Gastroesophageal sphincter (tissue), 4 donors: ENCODE results near the gene DNASE1L2. TPM values are rescaled to one million over a fixed set of nuclear protein-coding genes. Genes with fewer than 3 reads are reported as not detected.

Source experiments
- ATAC-seq: fragments of 150-250 bp; one replicate; pipeline ENCODE4 v1.9.1; 2016; ENCODE audit warnings: mild to moderate bottlenecking, moderate library complexity
- H3K27ac ChIP-seq, 4 donors: fragments of 200-600 bp; sonication (generic) in 3 of 4; 1 replicate in 3 of 4; 2 replicates in 1 of 4; pipeline ENCODE4 v1.5.1; 2016 to 2019
- H3K27me3 ChIP-seq: fragments of 200-600 bp; sonication (generic); one replicate; pipeline ENCODE4 v1.5.1; 2019
- H3K36me3 ChIP-seq, 2 donors: fragments of 200-600 bp; sonication (generic); one replicate each; pipeline ENCODE4 v1.5.1; 2019; ENCODE audit warnings: control low read depth in 1 of 2
- H3K4me1 ChIP-seq, 3 donors: fragments of 200-600 bp; sonication (generic); 1 replicate in 2 of 3; 2 replicates in 1 of 3; pipeline ENCODE4 v1.5.1; 2016 to 2019; ENCODE audit warnings: control low read depth in 2 of 3
- H3K4me3 ChIP-seq, 2 donors: fragments of 200-600 bp; sonication (generic); one replicate each; pipeline ENCODE4 v1.5.1; 2019; ENCODE audit warnings: mild to moderate bottlenecking in 1 of 2, moderate library complexity in 1 of 2
- H3K9me3 ChIP-seq, 3 donors: fragments of 200-600 bp; sonication (generic); one replicate each; pipeline ENCODE4 v1.5.1; 2017 to 2019; ENCODE audit warnings: control low read depth in 2 of 3
- CTCF ChIP-seq, 4 experiments: fragments of 200-600 bp in 2 of 4; fragments of 450-650 bp in 2 of 4; sonication (generic) in 1 of 4; IDR thresholded peaks; one replicate each; pipeline ENCODE4 v1.5.1; 2017 to 2019; ENCODE audit warnings: antibody characterized with exemption in 4 of 4, mild to moderate bottlenecking in 2 of 4, moderate library complexity in 2 of 4
- EP300 ChIP-seq: sonication (generic); formaldehyde crosslinking; IDR thresholded peaks from one replicate; pipeline ENCODE4 v1.6.1; 2017; ENCODE audit warnings: antibody characterized with exemption, mild to moderate bottlenecking
- POLR2A ChIP-seq, 2 donors: fragments of 450-650 bp; IDR thresholded peaks; one replicate each; pipeline ENCODE4 v1.6.1; 2017; ENCODE audit warnings: antibody characterized with exemption in 2 of 2, mild to moderate bottlenecking in 2 of 2, moderate library complexity in 1 of 2
- POLR2AphosphoS5 ChIP-seq: sonication (generic); formaldehyde crosslinking; IDR thresholded peaks from one replicate; pipeline ENCODE4 v1.6.1; 2017; ENCODE audit warnings: antibody characterized with exemption
- WGBS, 2 donors: methylation state at CpG; one replicate each; pipeline ENCODE4 v1.1.5; 2018; ENCODE audit warnings: low coverage in 1 of 2; 5-methylcytosine and 5-hydroxymethylcytosine counted together
- total RNA-seq, 4 donors: library from RNA; depleted of rRNA; stranded (reverse); fragments of >200 nt; gene quantifications; one replicate each; pipeline ENCODE4 v1.1.0, GENCODE V29; 2016

DNASE1L2 gene
- total RNA-seq, 4 donors from 2014 or later: 0.27 to 1.7 (median 1.1) TPM; not detected in 1

GRCh38 chr16:2194852-2195321, 41.4 kb upstream of the DNASE1L2 start:
- TF ChIP-seq CTCF (IDR thresholded peaks at IDR 0.05) (peak in 3 of 4 experiments; percentile 26 to 46 (median 43)), POLR2A (IDR thresholded peaks at IDR 0.05) (no peak)
- Histone ChIP-seq H3K9me3 (no peaks in the 10 kb centered on the region), H3K27ac (no peak overlapping the region), H3K4me3 (no peak overlapping the region), H3K36me3 (no peaks in the 10 kb centered on the region), H3K4me1 (peaks cover 0 to 22% (median 9%) of the 10 kb centered on the region in 3 donors), H3K27me3 (peaks cover 61% of the 10 kb centered on the region)
- 6% methylated on average over 2 of the region's 10 CpGs; no CpG with 5 or more reads in 1 of the 2 donors for WGBS, 2 donors
- ATAC-seq: peak; percentile 53

GRCh38 chr16:2195322-2196161, 40.7 kb upstream of the DNASE1L2 start:
- Histone ChIP-seq H3K4me3 (peak overlapping the region in 1 of 2 donors; percentile 58), H3K4me1 (peaks cover 0 to 22% (median 9%) of the 10 kb centered on the region in 3 donors), H3K9me3 (no peaks in the 10 kb centered on the region), H3K36me3 (no peaks in the 10 kb centered on the region), H3K27me3 (peaks cover 61% of the 10 kb centered on the region), H3K27ac (no peak overlapping the region)
- TF ChIP-seq EP300 (no peak), CTCF (IDR thresholded peaks at IDR 0.05) (no peak), POLR2AphosphoS5 (no peak), POLR2A (IDR thresholded peaks at IDR 0.05) (no peak)
- no CpG with 5 or more reads among the region's 49 CpGs for WGBS, 2 donors
- ATAC-seq: no peak

GRCh38 chr16:2196162-2196980, 39.9 kb upstream of the DNASE1L2 start, which contains the start of gene CASKIN1:
TSS of gene CASKIN1 (minus strand) at chr16:2196605. CDS start at chr16:2196432, 173 bp downstream.
- ATAC-seq: peak; percentile 48
- peak within 1 kb of the TSS in 1 of 2 donors; percentile 58 for H3K4me3 ChIP-seq
- peaks cover 0 to 22% (median 9%) of the 10 kb centered on the region in 3 donors for H3K4me1 ChIP-seq
- TF ChIP-seq POLR2AphosphoS5: no peak
- no peaks in the 10 kb centered on the region for H3K9me3 ChIP-seq
- no peak within 1 kb of the TSS for H3K27ac ChIP-seq
- H3K27me3 ChIP-seq: peaks cover 61% of the 10 kb centered on the region
- H3K36me3 ChIP-seq: no peaks in the 10 kb centered on the region
- WGBS, 2 donors: 0% methylated on average over 1 of the region's 129 CpGs; no CpG with 5 or more reads in 1 of the 2 donors

- TF ChIP-seq EP300 (no peak), POLR2AphosphoS5 (no peak), POLR2A (IDR thresholded peaks at IDR 0.05) (no peak), CTCF (IDR thresholded peaks at IDR 0.05) (no peak)
- Histone ChIP-seq H3K27ac (no peak overlapping the region), H3K36me3 (no peaks in the 10 kb centered on the region), H3K9me3 (no peaks in the 10 kb centered on the region), H3K27me3 (peaks cover 61% of the 10 kb centered on the region), H3K4me3 (peak overlapping the region in 1 of 2 donors; percentile 58), H3K4me1 (peaks cover 0 to 22% (median 9%) of the 10 kb centered on the region in 3 donors)
- no peak for ATAC-seq
- 12 to 50% methylated on average over 4 to 11 of the region's 32 CpGs for WGBS, 2 donors
Observed at GRCh38 chr16:2196981-2197511, 39.2 kb upstream of the DNASE1L2 start.

GRCh38 chr16:2197765-2198164, 38.5 kb upstream of the DNASE1L2 start:
- H3K4me3 ChIP-seq: no peak overlapping the region
- H3K9me3 ChIP-seq: no peaks in the 10 kb centered on the region
- H3K36me3 ChIP-seq: no peaks in the 10 kb centered on the region
- whole genome bisulfite sequencing, 2 donors: 67% methylated on average over 3 of the region's 6 CpGs; no CpG with 5 or more reads in 1 of the 2 donors
- no peak overlapping the region for H3K27ac ChIP-seq
- H3K27me3 ChIP-seq: peaks cover 56% of the 10 kb centered on the region
- TF ChIP-seq POLR2AphosphoS5 (no peak), CTCF (IDR thresholded peaks at IDR 0.05) (no peak), EP300 (no peak), POLR2A (IDR thresholded peaks at IDR 0.05) (no peak)
- ATAC-seq: no peak
- H3K4me1 ChIP-seq: peaks cover 0 to 22% (median 9%) of the 10 kb centered on the region in 3 donors
